Measurements from ENCODE around the gene INSM2. TPM values are rescaled to one million over a fixed set of nuclear protein-coding genes. Genes with fewer than 3 reads are reported as not detected.

Gene INSM2
- total RNA-seq, 1 experiment from 2014 or later = 0.08 TPM

DNA sequence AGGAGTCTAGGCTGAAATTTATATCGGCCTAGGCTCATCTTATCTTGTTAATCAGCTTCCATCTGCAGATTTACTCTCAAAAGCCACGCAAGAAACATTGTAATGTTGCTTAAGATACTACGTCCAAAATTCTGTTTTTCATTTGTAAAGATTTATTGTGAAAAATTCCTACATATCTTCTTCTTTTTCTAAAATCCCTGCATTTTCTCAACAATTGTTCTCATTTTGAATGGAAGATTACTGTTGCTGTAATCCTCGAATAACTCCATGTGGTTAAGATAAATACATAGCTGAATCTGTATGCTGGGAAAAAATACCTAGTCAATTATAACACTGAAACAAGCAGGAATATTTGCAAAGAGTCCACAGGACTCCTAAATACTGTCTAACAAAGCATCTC is 15.6 kb downstream of the INSM2 start:
- DNase-seq (ENCODE audit: low spot score) = no peak

DNA sequence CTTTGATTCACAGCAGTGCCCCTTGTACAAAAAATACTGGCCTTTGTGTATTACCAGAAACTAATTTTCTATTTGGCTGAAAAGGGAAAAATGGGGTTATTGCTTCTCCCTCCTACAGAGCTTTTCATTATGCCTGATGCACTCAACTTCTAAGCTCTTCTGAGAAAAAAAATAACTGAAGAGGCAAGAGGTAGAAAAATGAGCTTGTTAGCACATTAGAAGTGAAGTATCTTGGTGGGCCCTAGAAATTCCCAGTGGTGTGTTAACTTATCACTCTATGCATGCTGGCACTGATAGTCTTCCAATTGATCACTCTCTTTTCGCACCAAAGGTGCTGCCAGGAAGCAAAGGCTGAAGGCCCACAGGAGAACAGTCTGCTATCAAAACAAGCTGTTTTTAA is 17.1 kb downstream of the INSM2 start:
- DNase-seq (ENCODE audit: low spot score) = no peak

DNA sequence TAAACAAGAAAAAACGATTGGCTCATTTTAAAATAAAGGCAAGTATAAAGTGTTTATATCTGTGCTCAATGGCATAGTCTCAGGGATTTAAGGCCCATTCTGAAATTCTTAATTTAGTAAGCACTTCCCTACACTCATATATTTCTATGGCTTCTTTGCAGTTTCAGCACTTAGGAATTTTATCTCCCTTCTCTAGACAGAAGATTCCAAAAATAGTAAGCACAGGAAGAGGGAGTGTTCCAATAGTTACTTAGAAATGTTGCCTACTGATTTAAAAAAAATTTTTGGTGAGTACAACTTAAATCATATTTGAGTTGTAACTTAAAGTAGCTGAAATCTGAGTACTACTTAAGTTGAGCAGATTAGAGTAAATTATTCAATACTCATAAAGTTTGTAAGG is 19.8 kb downstream of the INSM2 start:
- no peak for DNase-seq (ENCODE audit: low spot score)

DNA sequence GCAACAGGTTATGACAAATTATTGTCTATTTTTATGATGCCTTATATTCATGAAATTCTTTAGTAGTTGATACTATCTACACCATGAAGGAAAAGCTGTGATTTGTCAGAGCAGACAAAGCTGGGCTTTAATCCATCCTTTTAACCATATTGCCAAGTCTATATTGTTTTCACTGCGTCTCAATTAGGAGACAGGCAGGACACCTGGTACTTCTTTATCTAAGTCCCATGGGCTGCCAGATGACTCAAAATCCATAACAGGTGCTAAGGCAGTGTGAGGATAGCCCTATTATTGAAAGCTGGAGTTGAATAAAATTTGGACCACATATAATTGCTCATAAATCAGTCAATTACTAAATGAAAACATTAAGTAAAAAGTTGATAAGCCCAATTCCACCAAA is 22.6 kb downstream of the INSM2 start:
- no peak for DNase-seq (ENCODE audit: low spot score)

DNA sequence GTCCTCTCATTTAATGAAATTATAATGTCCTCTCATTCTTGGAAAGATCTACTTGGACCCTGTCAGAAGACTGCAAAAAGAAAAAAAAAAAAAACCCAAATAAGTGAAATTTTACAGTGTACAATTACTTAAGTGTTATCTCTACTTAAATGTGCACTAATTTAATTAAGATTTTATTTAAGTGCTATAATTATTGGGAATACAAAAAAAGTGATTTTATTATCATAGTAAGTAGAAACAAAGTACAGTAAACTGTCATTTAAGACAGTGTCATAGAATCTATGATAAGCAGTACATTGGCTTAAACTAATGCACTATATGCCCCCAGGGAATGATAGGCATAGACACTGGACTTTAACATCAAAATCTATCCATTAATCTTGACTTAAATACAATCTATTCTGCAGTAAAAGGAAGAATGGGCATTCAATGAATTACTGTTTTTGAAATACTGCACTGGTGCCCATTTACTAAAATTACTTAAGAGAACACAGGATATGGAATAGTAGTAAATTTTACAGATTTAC is 23.3 kb downstream of the INSM2 start:
- no peak for DNase-seq (ENCODE audit: low spot score)

DNA sequence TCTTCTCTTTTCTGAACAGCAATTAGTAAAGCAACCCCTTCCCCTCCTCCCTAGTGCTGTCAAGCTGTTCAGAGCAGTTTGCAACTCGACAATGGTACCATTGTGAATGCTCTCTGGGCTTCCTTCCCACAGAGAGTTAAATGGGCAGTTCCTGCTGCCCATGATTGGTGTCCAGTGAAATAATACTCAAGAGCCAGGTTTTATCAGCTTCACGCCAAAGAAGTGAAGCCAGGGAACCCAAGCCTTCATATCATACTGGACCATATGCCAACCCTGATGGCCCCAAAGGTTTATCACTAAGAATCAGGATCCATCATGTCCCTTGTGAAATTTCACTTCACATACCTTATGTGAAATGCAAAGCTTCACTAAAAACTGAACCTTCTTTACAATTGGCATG is 24.7 kb downstream of the INSM2 start:
- no peak for DNase-seq (ENCODE audit: low spot score)

DNA sequence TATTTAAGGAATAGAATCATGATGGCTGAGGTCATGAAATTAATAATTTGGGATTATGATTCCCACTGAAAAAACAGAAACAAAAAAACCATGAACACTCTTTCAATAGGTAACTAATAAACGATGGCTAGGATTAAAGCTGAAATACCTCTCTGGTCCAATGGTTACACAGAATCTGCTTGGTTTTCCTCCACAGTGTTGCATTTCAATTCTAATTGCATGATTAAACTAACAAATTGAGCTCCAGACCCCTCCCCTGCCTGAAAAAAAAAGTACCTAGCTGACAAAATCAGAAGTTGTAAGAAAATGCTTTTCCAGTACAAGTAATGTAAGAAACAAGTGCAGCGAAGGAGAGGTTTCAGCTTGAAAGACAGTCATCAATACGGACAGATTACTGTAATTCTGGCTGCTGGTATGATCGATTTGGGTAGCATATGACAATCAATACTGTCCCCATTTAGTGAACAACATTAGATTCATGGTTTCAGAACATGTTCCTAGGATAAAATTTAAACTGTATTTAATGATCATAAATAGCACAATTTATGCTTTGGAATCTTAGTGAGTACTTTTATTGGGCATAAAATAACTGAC is 32.0 kb downstream of the INSM2 start:
- DNase-seq (ENCODE audit: low spot score) = no peak

DNA sequence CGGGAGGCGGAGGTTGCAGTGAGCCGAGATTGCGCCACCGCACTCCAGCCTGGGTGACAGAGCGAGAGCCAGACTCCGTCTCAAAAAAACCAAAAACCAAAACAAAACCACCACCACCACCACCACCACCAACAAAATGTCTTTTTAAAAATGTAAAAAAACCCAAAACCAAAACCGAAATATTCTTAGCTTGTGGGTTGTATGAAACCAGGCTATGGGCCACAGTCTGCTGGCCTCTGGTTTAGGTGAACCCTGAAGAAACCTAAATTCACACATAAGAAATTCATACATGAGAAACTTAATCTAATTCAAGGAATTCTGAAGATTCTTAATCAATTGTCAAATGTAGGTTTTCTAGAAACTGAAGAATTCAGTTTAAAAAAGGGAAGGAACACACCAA is 37.6 kb downstream of the INSM2 start:
- no peak for DNase-seq (ENCODE audit: low spot score)

DNA sequence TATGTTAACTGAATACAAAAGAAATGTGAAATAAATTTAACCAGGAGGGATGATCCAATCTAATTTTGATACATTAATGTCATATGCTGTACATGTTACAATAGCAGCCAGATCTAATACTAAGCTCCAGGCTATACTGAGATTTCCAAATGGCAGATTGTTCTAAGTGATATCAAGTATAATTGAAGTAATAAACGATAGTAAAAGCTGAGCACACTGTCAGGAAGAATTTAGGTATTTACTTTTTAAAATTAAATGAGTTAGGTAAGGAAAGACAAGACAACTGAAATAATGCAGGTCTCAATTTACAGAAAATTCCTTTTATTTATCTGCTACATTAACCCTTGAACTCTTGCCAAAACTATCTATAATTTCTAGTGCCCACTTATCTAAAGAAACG is 39.9 kb downstream of the INSM2 start:
- no peak for DNase-seq (ENCODE audit: low spot score)

DNA sequence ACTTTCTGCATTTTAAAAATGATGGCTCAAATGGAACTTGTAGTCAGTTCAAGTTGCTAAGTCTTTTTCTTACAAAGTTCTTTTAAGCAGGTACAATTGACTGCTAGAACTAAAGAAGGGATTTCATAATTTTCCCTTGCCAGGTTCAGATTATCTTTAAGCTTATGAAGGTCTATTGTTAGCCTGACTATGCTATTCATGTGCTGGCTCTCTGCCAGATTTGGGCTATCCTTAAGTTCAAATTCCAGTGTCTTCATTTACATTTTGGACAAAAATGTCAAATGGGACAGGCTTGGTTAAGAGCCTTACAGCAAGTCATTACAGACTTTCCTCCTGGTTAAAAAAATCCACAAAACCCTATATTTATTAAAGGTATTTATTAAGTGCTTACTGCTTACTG is 42.3 kb downstream of the INSM2 start:
- DNase-seq (ENCODE audit: low spot score) = no peak

DNA sequence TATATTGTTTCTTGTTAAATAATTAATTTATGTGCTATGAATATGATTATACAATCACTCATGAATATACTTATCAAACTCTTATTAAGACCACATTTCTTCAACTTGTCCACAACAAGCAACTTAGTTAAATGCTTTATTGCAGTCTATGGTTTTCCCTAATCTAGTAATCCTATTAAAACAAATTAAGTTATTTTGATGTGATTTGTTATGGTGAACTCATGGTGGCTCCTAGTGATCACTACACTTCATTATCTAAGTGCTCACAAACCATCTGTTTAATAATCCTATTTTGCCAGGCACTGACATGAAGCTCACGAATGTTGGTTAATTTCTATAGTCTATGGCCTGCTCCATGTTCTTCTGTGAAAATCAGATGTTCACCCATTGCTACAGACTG is 42.9 kb downstream of the INSM2 start:
- DNase-seq (ENCODE audit: low spot score) = no peak

DNA sequence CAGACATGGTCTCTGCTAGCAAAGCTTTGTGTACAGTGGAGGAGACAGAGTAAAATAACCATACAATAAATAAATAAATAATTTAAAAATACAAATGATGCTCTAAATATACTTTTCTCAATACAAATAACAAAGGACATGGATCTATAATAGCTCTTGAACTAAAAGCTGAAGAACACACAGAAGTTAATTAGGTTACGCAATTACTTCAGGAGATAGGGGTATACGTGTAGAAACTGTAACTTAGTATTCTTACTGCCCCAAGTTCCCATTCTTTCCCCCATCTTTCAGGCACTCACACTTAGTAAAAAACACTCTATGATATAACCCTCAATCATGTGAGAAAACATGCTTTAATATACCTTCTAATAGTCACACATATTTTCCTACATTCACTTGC is 44.2 kb downstream of the INSM2 start:
- DNase-seq (ENCODE audit: low spot score) = no peak

DNA sequence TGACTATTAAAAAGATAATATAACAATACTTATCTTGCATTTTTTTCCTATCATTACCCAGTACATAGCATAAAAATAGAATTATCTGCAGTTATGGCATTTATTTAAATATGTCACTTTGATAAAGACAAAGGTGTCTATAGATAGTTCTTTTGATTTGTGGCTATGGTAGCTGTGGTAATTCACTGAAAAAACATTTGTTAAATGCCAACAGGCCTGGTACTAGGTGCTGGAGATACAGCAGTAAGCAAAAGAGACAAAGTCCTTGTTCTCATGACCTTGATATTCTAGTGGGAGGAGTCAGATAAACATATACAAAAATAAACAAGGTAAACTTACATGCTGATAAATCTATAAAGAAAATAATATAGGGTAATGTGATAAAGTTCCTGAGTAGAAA is 44.7 kb downstream of the INSM2 start:
- no peak for DNase-seq (ENCODE audit: low spot score)

Other genes starting within 250 kb of the INSM2 start
- gene PSMA6, start 241.8 kb upstream of the INSM2 start, total RNA-seq (2014; rRNA removed; shearing (Covaris generic)) = 80.3 and 112 TPM in 2 replicates
- gene NFKBIA, start 129.4 kb upstream of the INSM2 start, total RNA-seq (2014; rRNA removed; shearing (Covaris generic)) = 116 and 137 TPM in 2 replicates

All from HT-29 (cell line).